Vagina (tissue), 2 donors: ENCODE data around the gene NDST1. TPM values are rescaled to one million over a fixed set of nuclear protein-coding genes. Genes with fewer than 3 reads are reported as not detected.

Source experiments
- DNase-seq, 2 donors: peaks; one replicate each; pipeline ENCODE4 v3.0.0-alpha.2; 2017; ENCODE audit errors: extremely low spot score in 2 of 2
- H3K27ac ChIP-seq: fragments of 200-600 bp; sonication (generic); one replicate; pipeline ENCODE4 v1.5.1; 2019
- H3K27me3 ChIP-seq: fragments of 200-600 bp; sonication (generic); one replicate; pipeline ENCODE4 v1.5.1; 2019
- H3K36me3 ChIP-seq, 2 donors: fragments of 200-600 bp; sonication (generic); one replicate each; pipeline ENCODE4 v1.5.1; 2017 to 2019
- H3K4me1 ChIP-seq: fragments of 200-600 bp; sonication (generic); one replicate; pipeline ENCODE4 v1.5.1; 2019
- H3K4me3 ChIP-seq, 2 donors: fragments of 200-600 bp; sonication (generic); 1 replicate in 1 of 2; 2 replicates in 1 of 2; pipeline ENCODE4 v1.5.1; 2016 to 2019
- H3K9me3 ChIP-seq: fragments of 200-600 bp; sonication (generic); one replicate; pipeline ENCODE4 v1.5.1; 2019
- CTCF ChIP-seq, 3 experiments: fragments of 450-650 bp in 2 of 3; fragments of 200-600 bp in 1 of 3; sonication (generic) in 1 of 3; IDR thresholded peaks; one replicate each; pipeline ENCODE4 v1.5.1; 2017 to 2019; ENCODE audit warnings: antibody characterized with exemption in 3 of 3, mild to moderate bottlenecking in 2 of 3, moderate library complexity in 2 of 3
- POLR2A ChIP-seq, 2 donors: fragments of 450-650 bp; IDR thresholded peaks; one replicate each; pipeline ENCODE4 v1.6.1; 2017; ENCODE audit warnings: antibody characterized with exemption in 2 of 2, mild to moderate bottlenecking in 2 of 2, moderate library complexity in 2 of 2
- POLR2AphosphoS5 ChIP-seq, 2 donors: sonication (generic); formaldehyde crosslinking; IDR thresholded peaks; one replicate each; pipeline ENCODE4 v1.9.0; 2017; ENCODE audit warnings: antibody characterized with exemption in 2 of 2, mild to moderate bottlenecking in 2 of 2, low read depth in 1 of 2; ENCODE audit not compliant: insufficient read depth in 1 of 2
- intact Hi-C: fragments of 100-400 bp; cut with DNase I; formaldehyde crosslinking; loops from one replicate; pipeline ENCODE4 v1.15.1; 2023
- total RNA-seq: library from RNA; depleted of rRNA; stranded (reverse); fragments of >200 nt; gene quantifications from one replicate; pipeline ENCODE4 v1.2.3, GENCODE V29; 2016

NDST1 gene
- total RNA-seq, 1 donor from 2014 or later, result 73.9 TPM

GRCh38 chr5:150519978-150520377 is 12.0 kb downstream of the NDST1 start:
- H3K4me1 ChIP-seq, result peaks cover 73% of the 10 kb centered on the region

DNA sequence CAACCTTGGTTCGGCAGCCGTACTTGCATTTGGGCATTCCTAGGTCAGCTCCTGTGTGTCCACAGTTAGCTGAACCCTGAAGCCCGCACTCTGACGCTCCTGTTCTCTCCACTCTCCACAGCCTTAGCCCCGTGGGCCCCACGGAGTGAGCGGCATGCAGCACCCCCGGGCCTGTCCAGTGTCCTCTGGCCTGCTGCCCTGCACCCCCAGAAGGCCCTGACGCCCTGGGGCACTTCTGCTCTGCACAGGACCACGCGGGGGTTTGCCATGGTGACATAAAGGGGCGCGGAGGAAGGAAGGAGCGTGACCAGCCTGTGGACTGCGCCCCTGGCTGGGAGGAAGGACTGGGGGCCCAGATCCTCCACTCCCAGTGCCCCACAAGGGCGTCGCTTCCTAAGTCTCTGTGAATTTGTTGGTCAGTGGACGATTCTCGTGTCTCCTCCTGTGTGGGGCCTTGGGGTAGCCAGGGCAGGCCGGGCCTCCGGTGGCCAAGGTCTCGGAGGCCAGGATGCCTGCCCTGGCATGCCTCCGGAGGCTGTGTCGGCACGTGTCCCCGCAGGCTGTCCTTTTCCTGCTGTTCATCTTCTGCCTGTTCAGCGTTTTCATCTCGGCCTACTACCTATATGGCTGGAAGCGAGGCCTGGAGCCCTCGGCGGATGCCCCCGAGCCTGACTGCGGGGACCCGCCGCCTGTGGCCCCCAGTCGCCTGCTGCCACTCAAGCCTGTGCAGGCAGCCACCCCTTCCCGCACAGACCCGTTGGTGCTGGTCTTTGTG is 13.0 kb downstream of the NDST1 start:
- TF ChIP-seq POLR2AphosphoS5 (IDR thresholded peaks at IDR 0.05; ENCODE audit: insufficient read depth in 1 of 2, low read depth in 1 of 2) (no peak), POLR2A (IDR thresholded peaks at IDR 0.05) (no peak), CTCF (IDR thresholded peaks at IDR 0.05) (no peak)
- intact Hi-C loops, result loop anchor here (5.0 kb wide), 1 partner anchor 64 kb away; no protein-coding TSS in a partner anchor

More at GRCh38 chr5:150519978-150520377, 12.0 kb downstream of the NDST1 start:
- TF ChIP-seq CTCF (IDR thresholded peaks at IDR 0.05) (no peak), POLR2A (IDR thresholded peaks at IDR 0.05) (no peak), POLR2AphosphoS5 (IDR thresholded peaks at IDR 0.05; ENCODE audit: insufficient read depth in 1 of 2, low read depth in 1 of 2) (no peak)
- Histone ChIP-seq H3K27me3 (no peaks in the 10 kb centered on the region), H3K9me3 (no peaks in the 10 kb centered on the region), H3K4me3 (no peak overlapping the region), H3K27ac (no peak overlapping the region), H3K36me3 (peaks cover 0 to 6% of the 10 kb centered on the region in 2 donors)
- intact Hi-C loops, result loop anchor here (5.0 kb wide), 1 partner anchor 63 kb away; no protein-coding TSS in a partner anchor
- no peak for DNase-seq

GRCh38 chr5:150521522-150521817 is 13.5 kb downstream of the NDST1 start:
- Histone ChIP-seq H3K4me3 (no peak overlapping the region), H3K4me1 (peaks cover 61% of the 10 kb centered on the region), H3K36me3 (peaks cover 0 to 6% of the 10 kb centered on the region in 2 donors), H3K27me3 (no peaks in the 10 kb centered on the region), H3K9me3 (no peaks in the 10 kb centered on the region), H3K27ac (peak overlapping the region; percentile 7)
- intact Hi-C loops, result loop anchor here (5.0 kb wide), 1 partner anchor 64 kb away; no protein-coding TSS in a partner anchor
- TF ChIP-seq POLR2AphosphoS5 (IDR thresholded peaks at IDR 0.05; ENCODE audit: insufficient read depth in 1 of 2, low read depth in 1 of 2) (no peak), POLR2A (IDR thresholded peaks at IDR 0.05) (no peak), CTCF (IDR thresholded peaks at IDR 0.05) (no peak)
- no peak for DNase-seq

More for the DNA sequence above, 13.0 kb downstream of the NDST1 start:
- H3K27ac ChIP-seq, result peak overlapping the region; percentile 7
- H3K9me3 ChIP-seq, result no peaks in the 10 kb centered on the region
- H3K27me3 ChIP-seq, result no peaks in the 10 kb centered on the region
- no peak for DNase-seq
- H3K4me1 ChIP-seq, result peaks cover 63% of the 10 kb centered on the region
- H3K4me3 ChIP-seq, result no peak overlapping the region
- peaks cover 0 to 6% of the 10 kb centered on the region in 2 donors for H3K36me3 ChIP-seq

DNA sequence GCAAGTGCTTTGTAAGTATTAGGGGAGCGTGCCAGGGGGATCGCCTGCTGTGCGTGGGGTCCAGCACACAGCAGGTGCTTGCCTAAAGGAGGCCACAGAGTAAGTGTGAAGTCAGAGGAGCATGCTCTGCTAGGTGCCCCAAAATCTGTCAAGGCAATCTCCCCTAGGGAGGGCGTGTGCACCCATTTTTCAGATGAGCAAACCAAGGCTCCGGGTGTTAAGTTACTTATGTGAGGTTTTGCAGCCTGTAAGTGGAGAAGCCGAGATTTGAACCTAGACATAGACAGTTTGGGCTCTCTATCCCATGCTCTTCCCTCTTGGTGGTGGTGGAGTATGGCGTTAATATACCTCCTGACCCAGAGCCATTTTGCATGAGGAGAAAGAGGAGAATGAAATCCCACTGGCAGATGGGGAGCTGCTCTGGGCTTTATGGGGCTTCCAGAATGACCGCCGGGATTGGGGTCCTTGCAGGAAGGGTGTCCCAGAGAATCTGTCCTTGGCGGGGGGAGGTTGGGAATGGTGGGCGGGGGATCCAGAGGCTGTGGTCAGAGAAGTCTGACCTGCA is 14.1 kb downstream of the NDST1 start:
- no peak for DNase-seq
- peaks cover 61% of the 10 kb centered on the region for H3K4me1 ChIP-seq
- H3K36me3 ChIP-seq, result peaks cover 0 to 6% of the 10 kb centered on the region in 2 donors
- no peaks in the 10 kb centered on the region for H3K27me3 ChIP-seq
- no peaks in the 10 kb centered on the region for H3K9me3 ChIP-seq
- H3K4me3 ChIP-seq, result no peak overlapping the region
- H3K27ac ChIP-seq, result no peak overlapping the region
- intact Hi-C loops, result loop anchor here (5.0 kb wide), 1 partner anchor 65 kb away; no protein-coding TSS in a partner anchor
- no peak for TF ChIP-seq POLR2AphosphoS5 (IDR thresholded peaks at IDR 0.05; ENCODE audit: insufficient read depth in 1 of 2, low read depth in 1 of 2)
- no peak for TF ChIP-seq CTCF (IDR thresholded peaks at IDR 0.05)
- TF ChIP-seq POLR2A (IDR thresholded peaks at IDR 0.05), result no peak
